ENCODE measurements around the gene NET1. TPM values are rescaled to one million over a fixed set of nuclear protein-coding genes. Genes with fewer than 3 reads are reported as not detected.

Gene NET1
- total RNA-seq, 1 experiment from 2014 or later, result 154 TPM

GRCh38 chr10:5492929-5493576 lies 80.7 kb downstream of the NET1 start:
- CTCF ChIA-PET, result no interaction called here
- H3K27ac Mint-ChIP-seq (ENCODE audit: unreplicated experiment), result no peak overlapping the region
- intact Hi-C loops (cut with micrococcal nuclease; ENCODE audit: unreplicated experiment), result no loop called here

GRCh38 chr10:5493691-5494090 lies 81.3 kb downstream of the NET1 start:
- DNase-seq, result no peak
- Mint-ChIP-seq H3K27ac (ENCODE audit: unreplicated experiment) (no peak overlapping the region), H3K27me3 (ENCODE audit: unreplicated experiment) (no peaks in the 10 kb centered on the region), H3K36me3 (ENCODE audit: insufficient read depth, unreplicated experiment) (no peaks in the 10 kb centered on the region), H3K9me3 (ENCODE audit: low read depth, unreplicated experiment) (no peaks in the 10 kb centered on the region), H3K4me3 (ENCODE audit: low read depth, unreplicated experiment) (no peak overlapping the region), H3K4me1 (ENCODE audit: low read depth, unreplicated experiment) (peaks cover 4% of the 10 kb centered on the region)
- intact Hi-C loops (cut with micrococcal nuclease; ENCODE audit: unreplicated experiment), result no loop called here
- CTCF ChIA-PET, result no interaction called here
- BruUV-seq (replicated peaks), result no TSS peak
- no peak for TF ChIP-seq CTCF (IDR thresholded peaks at IDR 0.05; ENCODE audit: unreplicated experiment)

More at GRCh38 chr10:5492929-5493576, 80.7 kb downstream of the NET1 start:
- Mint-ChIP-seq H3K27me3 (ENCODE audit: unreplicated experiment) (no peaks in the 10 kb centered on the region), H3K36me3 (ENCODE audit: insufficient read depth, unreplicated experiment) (no peaks in the 10 kb centered on the region), H3K9me3 (ENCODE audit: low read depth, unreplicated experiment) (no peaks in the 10 kb centered on the region), H3K4me1 (ENCODE audit: low read depth, unreplicated experiment) (peaks cover 9% of the 10 kb centered on the region), H3K4me3 (ENCODE audit: low read depth, unreplicated experiment) (no peak overlapping the region)
- TF ChIP-seq CTCF (IDR thresholded peaks at IDR 0.05; ENCODE audit: unreplicated experiment), result no peak
- BruUV-seq (replicated peaks), result no TSS peak
- no peak for DNase-seq

GRCh38 chr10:5494611-5495010 lies 82.3 kb downstream of the NET1 start:
- BruUV-seq (replicated peaks), result no TSS peak
- no peaks in the 10 kb centered on the region for H3K9me3 Mint-ChIP-seq (ENCODE audit: low read depth, unreplicated experiment)
- no peaks in the 10 kb centered on the region for H3K36me3 Mint-ChIP-seq (ENCODE audit: insufficient read depth, unreplicated experiment)

GRCh38 chr10:5496261-5497250 lies 84.2 kb downstream of the NET1 start:
- BruUV-seq (replicated peaks), result no TSS peak
- Mint-ChIP-seq H3K36me3 (ENCODE audit: insufficient read depth, unreplicated experiment) (no peaks in the 10 kb centered on the region), H3K9me3 (ENCODE audit: low read depth, unreplicated experiment) (no peaks in the 10 kb centered on the region), H3K4me3 (ENCODE audit: low read depth, unreplicated experiment) (no peak overlapping the region), H3K27ac (ENCODE audit: unreplicated experiment) (no peak overlapping the region), H3K27me3 (ENCODE audit: unreplicated experiment) (no peaks in the 10 kb centered on the region), H3K4me1 (ENCODE audit: low read depth, unreplicated experiment) (peaks cover 8% of the 10 kb centered on the region)
- intact Hi-C loops (cut with micrococcal nuclease; ENCODE audit: unreplicated experiment), result no loop called here
- TF ChIP-seq CTCF (IDR thresholded peaks at IDR 0.05; ENCODE audit: unreplicated experiment), result no peak
- no peak for DNase-seq
- CTCF ChIA-PET, result no interaction called here

More at GRCh38 chr10:5494611-5495010, 82.3 kb downstream of the NET1 start:
- no peak for DNase-seq
- Mint-ChIP-seq H3K27ac (ENCODE audit: unreplicated experiment) (no peak overlapping the region), H3K4me3 (ENCODE audit: low read depth, unreplicated experiment) (no peak overlapping the region), H3K27me3 (ENCODE audit: unreplicated experiment) (no peaks in the 10 kb centered on the region), H3K4me1 (ENCODE audit: low read depth, unreplicated experiment) (no peaks in the 10 kb centered on the region)
- TF ChIP-seq CTCF (IDR thresholded peaks at IDR 0.05; ENCODE audit: unreplicated experiment), result no peak
- CTCF ChIA-PET, result no interaction called here
- intact Hi-C loops (cut with micrococcal nuclease; ENCODE audit: unreplicated experiment), result no loop called here

All from Calu3 (cell line).